GM12875 (cell line): ENCODE data around the gene UVSSA.

ENCODE experiments used
- H3K4me3 ChIP-seq: one replicate; pipeline ENCODE4 v1.5.1; 2011; ENCODE audit warnings: low read depth, low read length, control low read depth
- TF ChIP-seq, protein P1 (sequence below): IDR thresholded peaks from 2 replicates; pipeline ENCODE4 v1.5.1; 2011; ENCODE audit warnings: low read depth, mild to moderate bottlenecking, control low read depth, inconsistent platforms, low read length, moderate library complexity, borderline replicate concordance; ENCODE audit not compliant: insufficient read depth

UVSSA gene

DNA sequence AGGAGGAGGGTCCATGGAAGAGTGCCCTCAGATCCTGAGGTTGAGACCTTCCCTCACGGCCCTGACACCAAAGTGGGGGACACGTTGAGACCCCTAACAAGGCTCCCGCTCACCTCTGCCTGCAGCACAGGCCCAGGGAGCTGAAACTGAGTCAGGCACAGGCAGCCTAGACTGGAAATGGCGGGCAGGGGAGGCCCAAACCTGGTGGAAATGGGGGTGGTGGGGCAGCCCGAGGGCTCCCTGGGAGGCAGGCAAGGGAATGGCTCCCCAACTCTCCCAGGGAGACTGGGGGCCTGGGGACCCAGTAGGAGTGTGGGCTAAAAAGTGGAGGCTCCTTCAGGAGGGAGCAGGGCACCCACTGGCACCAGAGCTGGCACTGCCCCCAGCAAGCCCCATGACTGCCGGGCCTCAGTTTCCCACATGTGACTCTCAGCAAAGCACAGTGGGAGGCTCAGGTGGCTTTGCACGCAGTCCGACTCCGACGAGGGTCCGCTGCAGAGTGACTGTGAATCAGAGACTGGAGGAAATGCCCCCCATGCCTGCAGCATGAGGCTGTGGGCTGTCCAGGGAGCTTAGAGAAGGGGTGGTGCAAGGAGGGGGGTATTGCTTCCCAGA is 53.3 kb downstream of the UVSSA start:
- H3K4me3 ChIP-seq, result no peak overlapping the region
- TF ChIP-seq, protein P1, sequence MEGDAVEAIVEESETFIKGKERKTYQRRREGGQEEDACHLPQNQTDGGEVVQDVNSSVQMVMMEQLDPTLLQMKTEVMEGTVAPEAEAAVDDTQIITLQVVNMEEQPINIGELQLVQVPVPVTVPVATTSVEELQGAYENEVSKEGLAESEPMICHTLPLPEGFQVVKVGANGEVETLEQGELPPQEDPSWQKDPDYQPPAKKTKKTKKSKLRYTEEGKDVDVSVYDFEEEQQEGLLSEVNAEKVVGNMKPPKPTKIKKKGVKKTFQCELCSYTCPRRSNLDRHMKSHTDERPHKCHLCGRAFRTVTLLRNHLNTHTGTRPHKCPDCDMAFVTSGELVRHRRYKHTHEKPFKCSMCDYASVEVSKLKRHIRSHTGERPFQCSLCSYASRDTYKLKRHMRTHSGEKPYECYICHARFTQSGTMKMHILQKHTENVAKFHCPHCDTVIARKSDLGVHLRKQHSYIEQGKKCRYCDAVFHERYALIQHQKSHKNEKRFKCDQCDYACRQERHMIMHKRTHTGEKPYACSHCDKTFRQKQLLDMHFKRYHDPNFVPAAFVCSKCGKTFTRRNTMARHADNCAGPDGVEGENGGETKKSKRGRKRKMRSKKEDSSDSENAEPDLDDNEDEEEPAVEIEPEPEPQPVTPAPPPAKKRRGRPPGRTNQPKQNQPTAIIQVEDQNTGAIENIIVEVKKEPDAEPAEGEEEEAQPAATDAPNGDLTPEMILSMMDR, result no peak

DNA sequence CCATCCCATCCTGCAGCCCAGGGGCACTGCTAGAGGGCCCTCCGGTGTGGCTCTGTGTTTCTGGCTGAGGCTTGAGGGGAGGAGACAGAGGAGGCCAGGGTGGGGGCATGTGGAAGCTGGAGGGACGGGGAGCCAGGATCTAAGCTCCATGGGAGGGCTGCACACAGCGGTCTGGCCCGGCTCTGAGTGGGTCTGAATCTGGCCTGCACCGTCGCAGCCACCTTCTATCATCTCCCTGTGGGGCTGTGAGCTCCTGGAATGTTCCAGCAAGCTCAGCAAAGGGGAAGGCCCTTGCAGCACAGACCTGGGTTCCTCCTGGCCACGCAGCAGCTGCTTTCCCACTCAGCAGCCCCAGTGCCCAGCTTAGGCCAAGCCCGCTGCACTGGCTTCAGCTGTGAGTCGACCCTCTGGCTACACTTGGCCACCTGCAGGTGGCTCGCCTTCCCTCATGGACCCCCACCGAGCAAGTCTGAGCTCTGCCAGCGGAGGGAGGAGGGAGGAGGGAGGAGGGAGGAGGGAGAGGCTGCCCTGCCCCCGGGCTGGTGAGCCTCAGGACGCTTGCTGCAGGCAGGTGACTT is 53.9 kb downstream of the UVSSA start:
- H3K4me3 ChIP-seq, result no peak overlapping the region
- TF ChIP-seq, protein P1, result no peak

DNA sequence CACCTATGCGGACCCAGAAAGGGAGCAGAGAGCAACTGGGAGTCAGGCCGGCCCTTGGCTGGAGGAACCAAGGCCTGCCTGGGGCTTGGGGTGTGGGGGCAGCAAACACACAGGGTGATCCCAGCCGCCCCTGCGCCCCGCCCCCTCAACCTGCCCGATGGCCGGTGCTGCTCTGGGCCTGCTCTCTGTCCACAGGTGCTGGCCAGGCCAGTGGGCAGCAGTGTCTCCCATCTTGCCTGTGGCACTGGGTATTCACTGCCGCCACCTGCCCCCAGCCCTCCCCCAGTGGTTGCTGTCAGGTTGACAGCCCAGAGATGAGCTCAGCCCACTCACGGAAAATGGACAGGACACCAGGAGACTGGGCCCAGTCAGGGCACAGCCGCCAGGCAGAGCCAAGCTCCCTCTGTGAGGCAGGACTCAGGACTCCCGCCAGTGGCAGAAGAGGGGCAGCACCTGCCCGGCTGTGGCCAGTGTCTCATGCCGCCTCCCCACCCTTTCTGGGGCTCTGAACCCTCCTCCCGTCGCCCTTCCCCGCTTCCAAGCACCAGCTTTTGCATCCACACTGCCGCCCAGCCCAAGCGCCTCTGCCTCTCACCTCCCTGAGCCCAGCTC is 54.5 kb downstream of the UVSSA start:
- H3K4me3 ChIP-seq, result no peak overlapping the region
- TF ChIP-seq, protein P1, result no peak

DNA sequence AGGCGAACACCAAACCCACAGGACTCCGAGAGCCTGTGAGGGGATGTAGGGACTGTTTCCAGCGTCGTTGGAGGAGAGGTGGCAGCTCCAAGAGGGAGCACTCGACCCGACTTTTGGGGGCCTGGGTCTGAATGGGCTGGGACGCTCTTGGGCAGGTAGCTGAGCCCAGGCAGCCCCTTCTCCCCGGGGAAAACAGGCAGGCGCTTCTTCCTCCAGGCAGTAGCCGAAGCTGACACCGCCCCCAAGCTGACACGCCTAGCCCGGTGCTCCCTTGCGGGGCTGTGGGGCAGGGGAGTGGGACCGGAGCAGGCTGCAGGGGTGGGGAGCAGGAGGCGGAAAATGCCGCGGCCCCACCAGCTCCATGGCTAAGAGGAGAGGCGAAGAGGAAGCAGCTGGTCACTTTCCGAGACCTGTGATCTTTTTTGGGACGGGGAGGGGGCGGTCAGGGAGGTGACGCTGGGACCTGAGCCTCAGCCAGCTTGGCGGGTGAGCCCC is 55.1 kb downstream of the UVSSA start:
- TF ChIP-seq, protein P1, result no peak
- no peak overlapping the region for H3K4me3 ChIP-seq

DNA sequence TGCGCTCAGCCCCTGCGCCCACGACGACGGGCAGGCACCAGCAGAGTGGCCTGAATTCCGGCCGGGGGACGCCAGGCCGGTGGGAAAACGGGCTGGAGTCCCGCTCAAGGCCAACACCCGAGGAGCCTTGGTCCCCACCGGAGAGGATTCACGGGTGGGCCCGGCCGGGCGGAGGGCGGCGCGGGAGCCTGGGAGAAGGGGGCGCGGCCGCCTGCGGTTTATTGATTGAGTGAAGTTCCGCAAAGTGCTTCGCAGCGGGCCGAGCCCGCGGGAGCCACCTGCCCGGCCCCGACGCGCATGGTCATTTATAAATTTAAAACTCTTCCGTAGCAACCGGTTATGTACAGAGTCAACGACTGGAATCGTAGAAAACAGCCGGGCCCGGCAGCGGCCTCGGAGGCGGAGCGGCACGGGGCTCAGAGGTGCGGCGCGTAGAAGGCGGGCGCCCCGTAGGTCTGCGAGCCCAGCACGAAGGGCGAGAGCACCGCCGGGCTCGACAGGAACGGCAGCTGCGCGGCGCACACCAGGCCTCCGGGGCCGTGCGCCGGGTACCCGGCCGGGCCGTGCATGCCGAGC is 55.6 kb downstream of the UVSSA start:
- no peak overlapping the region for H3K4me3 ChIP-seq
- TF ChIP-seq, protein P1, result no peak

DNA sequence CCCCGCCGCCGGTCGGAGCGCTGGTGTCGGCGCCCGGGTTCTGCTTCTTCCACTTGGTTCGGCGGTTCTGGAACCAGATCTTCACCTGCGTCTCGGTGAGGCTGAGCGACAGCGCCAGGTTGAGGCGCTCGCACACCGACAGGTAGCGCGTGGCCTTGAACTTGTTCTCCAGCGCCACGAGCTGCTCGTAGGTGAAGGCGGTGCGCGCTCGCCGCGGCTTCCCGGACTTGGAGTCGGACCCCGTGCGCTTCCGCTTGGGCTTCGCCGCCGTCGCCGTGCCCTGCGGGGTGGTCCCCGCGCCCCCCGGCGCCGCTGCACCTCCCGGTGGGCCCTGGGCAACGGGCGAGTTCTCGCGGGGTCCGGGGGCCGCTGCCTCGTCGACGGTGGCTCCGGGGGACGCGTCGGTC is 56.2 kb downstream of the UVSSA start:
- no peak overlapping the region for H3K4me3 ChIP-seq
- TF ChIP-seq, protein P1, result no peak
